GM12878 (cell line): ENCODE data around the gene ZBTB4.

Source experiments
- CHD2 ChIP-seq: IDR thresholded peaks from 2 replicates; pipeline ENCODE4 v1.6.1; 2011; ENCODE audit warnings: low read depth, low read length, improper control_type of control experiment, borderline replicate concordance
- FOXK2 ChIP-seq: fragments of 450-650 bp; IDR thresholded peaks from 2 replicates; pipeline ENCODE4 v1.6.1; 2017; ENCODE audit warnings: mild to moderate bottlenecking, moderate library complexity
- SMAD1 ChIP-seq: fragments of 450-650 bp; IDR thresholded peaks from 2 replicates; pipeline ENCODE4 v1.6.1; 2018; ENCODE audit warnings: mild to moderate bottlenecking, low read depth; ENCODE audit not compliant: partially characterized antibody
- SPI1 ChIP-seq: IDR thresholded peaks from 2 replicates; pipeline ENCODE4 v1.6.1; 2011; ENCODE audit warnings: low read depth, mild to moderate bottlenecking, low read length, moderate library complexity, borderline replicate concordance; ENCODE audit not compliant: insufficient read depth
- TAF1 ChIP-seq: IDR thresholded peaks from 2 replicates; pipeline ENCODE4 v1.6.1; 2011; ENCODE audit warnings: mild to moderate bottlenecking, low read depth, low read length, borderline replicate concordance
- TF ChIP-seq, protein P1 (sequence below), 3 experiments: IDR thresholded peaks in 2 of 3; conservative IDR thresholded peaks in 1 of 3; 2 replicates each; pipeline ENCODE4 v1.5.1; 2011; ENCODE audit warnings: low read depth in 3 of 3, low read length in 3 of 3, mild to moderate bottlenecking in 3 of 3, control low read depth in 2 of 3, moderate library complexity in 2 of 3, inconsistent platforms in 1 of 3, mixed read lengths in 1 of 3; ENCODE audit not compliant: control insufficient read depth in 2 of 3, insufficient read depth in 1 of 3; ENCODE audit errors: extremely low read depth in 1 of 3
- TF ChIP-seq, protein P2 (sequence below): IDR thresholded peaks from 2 replicates; pipeline ENCODE4 v1.6.1; 2012; ENCODE audit warnings: mild to moderate bottlenecking, low read depth, low read length
- TF ChIP-seq, protein P3 (sequence below): fragments of 450-650 bp; IDR thresholded peaks from 2 replicates; pipeline ENCODE4 v1.6.1; 2017; ENCODE audit warnings: mild to moderate bottlenecking

GRCh38 chr17:7462474-7463371 lies 16.7 kb downstream of the ZBTB4 start:
- TF ChIP-seq, protein P1, sequence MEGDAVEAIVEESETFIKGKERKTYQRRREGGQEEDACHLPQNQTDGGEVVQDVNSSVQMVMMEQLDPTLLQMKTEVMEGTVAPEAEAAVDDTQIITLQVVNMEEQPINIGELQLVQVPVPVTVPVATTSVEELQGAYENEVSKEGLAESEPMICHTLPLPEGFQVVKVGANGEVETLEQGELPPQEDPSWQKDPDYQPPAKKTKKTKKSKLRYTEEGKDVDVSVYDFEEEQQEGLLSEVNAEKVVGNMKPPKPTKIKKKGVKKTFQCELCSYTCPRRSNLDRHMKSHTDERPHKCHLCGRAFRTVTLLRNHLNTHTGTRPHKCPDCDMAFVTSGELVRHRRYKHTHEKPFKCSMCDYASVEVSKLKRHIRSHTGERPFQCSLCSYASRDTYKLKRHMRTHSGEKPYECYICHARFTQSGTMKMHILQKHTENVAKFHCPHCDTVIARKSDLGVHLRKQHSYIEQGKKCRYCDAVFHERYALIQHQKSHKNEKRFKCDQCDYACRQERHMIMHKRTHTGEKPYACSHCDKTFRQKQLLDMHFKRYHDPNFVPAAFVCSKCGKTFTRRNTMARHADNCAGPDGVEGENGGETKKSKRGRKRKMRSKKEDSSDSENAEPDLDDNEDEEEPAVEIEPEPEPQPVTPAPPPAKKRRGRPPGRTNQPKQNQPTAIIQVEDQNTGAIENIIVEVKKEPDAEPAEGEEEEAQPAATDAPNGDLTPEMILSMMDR (IDR thresholded peaks at IDR 0.05 in 2 of 3, conservative IDR thresholded peaks at IDR 0.05 in 1 of 3; ENCODE audit: control insufficient read depth in 2 of 3, extremely low read depth in 1 of 3, insufficient read depth in 1 of 3, low read depth in 3 of 3, low read length in 3 of 3), result no peak
- TF ChIP-seq, protein P2, sequence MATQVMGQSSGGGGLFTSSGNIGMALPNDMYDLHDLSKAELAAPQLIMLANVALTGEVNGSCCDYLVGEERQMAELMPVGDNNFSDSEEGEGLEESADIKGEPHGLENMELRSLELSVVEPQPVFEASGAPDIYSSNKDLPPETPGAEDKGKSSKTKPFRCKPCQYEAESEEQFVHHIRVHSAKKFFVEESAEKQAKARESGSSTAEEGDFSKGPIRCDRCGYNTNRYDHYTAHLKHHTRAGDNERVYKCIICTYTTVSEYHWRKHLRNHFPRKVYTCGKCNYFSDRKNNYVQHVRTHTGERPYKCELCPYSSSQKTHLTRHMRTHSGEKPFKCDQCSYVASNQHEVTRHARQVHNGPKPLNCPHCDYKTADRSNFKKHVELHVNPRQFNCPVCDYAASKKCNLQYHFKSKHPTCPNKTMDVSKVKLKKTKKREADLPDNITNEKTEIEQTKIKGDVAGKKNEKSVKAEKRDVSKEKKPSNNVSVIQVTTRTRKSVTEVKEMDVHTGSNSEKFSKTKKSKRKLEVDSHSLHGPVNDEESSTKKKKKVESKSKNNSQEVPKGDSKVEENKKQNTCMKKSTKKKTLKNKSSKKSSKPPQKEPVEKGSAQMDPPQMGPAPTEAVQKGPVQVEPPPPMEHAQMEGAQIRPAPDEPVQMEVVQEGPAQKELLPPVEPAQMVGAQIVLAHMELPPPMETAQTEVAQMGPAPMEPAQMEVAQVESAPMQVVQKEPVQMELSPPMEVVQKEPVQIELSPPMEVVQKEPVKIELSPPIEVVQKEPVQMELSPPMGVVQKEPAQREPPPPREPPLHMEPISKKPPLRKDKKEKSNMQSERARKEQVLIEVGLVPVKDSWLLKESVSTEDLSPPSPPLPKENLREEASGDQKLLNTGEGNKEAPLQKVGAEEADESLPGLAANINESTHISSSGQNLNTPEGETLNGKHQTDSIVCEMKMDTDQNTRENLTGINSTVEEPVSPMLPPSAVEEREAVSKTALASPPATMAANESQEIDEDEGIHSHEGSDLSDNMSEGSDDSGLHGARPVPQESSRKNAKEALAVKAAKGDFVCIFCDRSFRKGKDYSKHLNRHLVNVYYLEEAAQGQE, result no peak
- TF ChIP-seq SPI1 (no peak), SMAD1 (no peak), CHD2 (no peak), TAF1 (no peak), FOXK2 (no peak)
- TF ChIP-seq, protein P3, sequence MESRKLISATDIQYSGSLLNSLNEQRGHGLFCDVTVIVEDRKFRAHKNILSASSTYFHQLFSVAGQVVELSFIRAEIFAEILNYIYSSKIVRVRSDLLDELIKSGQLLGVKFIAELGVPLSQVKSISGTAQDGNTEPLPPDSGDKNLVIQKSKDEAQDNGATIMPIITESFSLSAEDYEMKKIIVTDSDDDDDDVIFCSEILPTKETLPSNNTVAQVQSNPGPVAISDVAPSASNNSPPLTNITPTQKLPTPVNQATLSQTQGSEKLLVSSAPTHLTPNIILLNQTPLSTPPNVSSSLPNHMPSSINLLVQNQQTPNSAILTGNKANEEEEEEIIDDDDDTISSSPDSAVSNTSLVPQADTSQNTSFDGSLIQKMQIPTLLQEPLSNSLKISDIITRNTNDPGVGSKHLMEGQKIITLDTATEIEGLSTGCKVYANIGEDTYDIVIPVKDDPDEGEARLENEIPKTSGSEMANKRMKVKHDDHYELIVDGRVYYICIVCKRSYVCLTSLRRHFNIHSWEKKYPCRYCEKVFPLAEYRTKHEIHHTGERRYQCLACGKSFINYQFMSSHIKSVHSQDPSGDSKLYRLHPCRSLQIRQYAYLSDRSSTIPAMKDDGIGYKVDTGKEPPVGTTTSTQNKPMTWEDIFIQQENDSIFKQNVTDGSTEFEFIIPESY, result no peak
